HPDE6-E6E7 (cell line): ENCODE results near the gene VWA5B1.

Source experiments
- DNase-seq: peaks from one replicate; pipeline ENCODE4 v3.0.0; 2011; ENCODE audit warnings: missing footprints; ENCODE audit errors: extremely low spot score

VWA5B1 gene

GRCh38 chr1:20390589-20391331, 100.1 kb downstream of the VWA5B1 start:
- DNase-seq, result no peak

GRCh38 chr1:20395255-20395654, 104.6 kb downstream of the VWA5B1 start:
- DNase-seq, result no peak

- DNase-seq, result no peak
Observed at GRCh38 chr1:20398744-20399143, 108.1 kb downstream of the VWA5B1 start.

- DNase-seq, result no peak
Observed at GRCh38 chr1:20399196-20399595, 108.5 kb downstream of the VWA5B1 start.

- DNase-seq, result no peak
Observed at GRCh38 chr1:20399606-20400180, 109.0 kb downstream of the VWA5B1 start.

GRCh38 chr1:20400341-20401177, 109.9 kb downstream of the VWA5B1 start:
- DNase-seq, result no peak

- no peak for DNase-seq
Observed at GRCh38 chr1:20401405-20402010, 110.8 kb downstream of the VWA5B1 start.

- DNase-seq, result no peak
Observed at GRCh38 chr1:20402585-20403422, 112.1 kb downstream of the VWA5B1 start.

GRCh38 chr1:20403423-20404145, 112.9 kb downstream of the VWA5B1 start:
- DNase-seq, result no peak

- no peak for DNase-seq
Observed at GRCh38 chr1:20404466-20404865, 113.8 kb downstream of the VWA5B1 start.
